GM21619 (cell line): ENCODE results near the gene POLR2A.
"Not testable (repeated sequence)": the region's sequence is repeated elsewhere in the genome, so short reads cannot be mapped to it uniquely, and the experiment has no call there.

Experiments
- ATAC-seq: cut with Tn5 transposase; IDR thresholded peaks from one replicate; pipeline ENCODE4 v1.9.1; 2021; ENCODE audit not compliant: unreplicated experiment

Gene POLR2A

DNA sequence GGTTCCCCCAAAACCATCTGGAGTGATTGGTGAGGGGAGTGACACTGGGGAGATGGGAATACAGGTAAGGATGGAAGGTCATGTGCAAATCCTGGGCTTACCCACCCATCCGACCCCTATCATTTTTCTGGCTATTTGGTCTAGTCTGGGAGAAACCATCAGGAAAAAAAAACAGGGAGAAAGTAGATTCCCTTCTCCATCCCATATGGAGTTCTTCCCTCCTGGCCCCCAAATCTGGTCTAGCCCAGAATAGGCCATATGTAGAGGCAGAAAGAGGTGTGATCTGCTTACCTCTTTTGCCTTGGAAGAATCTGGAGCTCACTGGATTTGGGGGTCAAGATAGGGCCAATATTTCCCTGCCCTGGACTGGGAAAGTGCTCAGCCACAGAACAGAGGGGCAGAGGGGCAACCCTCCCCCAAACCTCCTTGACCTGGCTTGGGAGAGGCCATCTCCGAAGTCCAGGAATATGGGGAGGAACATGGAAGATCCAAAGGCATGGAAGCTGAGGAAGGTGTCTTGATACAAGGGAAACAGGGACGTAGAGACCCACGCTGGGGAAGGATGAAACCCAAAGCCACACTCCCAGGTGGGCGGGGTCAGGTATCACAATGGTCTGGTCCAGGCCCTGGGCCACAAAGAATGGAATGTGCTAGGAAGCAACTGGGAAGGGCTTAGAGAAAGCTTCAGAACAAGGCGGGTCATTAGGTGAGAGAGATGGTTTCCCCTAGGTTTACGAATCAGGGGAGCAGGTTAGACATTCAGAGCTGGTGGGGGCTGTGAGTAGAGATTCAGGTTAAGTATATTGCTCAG, 23.1 kb upstream of the POLR2A start:
- ATAC-seq, result no peak

DNA sequence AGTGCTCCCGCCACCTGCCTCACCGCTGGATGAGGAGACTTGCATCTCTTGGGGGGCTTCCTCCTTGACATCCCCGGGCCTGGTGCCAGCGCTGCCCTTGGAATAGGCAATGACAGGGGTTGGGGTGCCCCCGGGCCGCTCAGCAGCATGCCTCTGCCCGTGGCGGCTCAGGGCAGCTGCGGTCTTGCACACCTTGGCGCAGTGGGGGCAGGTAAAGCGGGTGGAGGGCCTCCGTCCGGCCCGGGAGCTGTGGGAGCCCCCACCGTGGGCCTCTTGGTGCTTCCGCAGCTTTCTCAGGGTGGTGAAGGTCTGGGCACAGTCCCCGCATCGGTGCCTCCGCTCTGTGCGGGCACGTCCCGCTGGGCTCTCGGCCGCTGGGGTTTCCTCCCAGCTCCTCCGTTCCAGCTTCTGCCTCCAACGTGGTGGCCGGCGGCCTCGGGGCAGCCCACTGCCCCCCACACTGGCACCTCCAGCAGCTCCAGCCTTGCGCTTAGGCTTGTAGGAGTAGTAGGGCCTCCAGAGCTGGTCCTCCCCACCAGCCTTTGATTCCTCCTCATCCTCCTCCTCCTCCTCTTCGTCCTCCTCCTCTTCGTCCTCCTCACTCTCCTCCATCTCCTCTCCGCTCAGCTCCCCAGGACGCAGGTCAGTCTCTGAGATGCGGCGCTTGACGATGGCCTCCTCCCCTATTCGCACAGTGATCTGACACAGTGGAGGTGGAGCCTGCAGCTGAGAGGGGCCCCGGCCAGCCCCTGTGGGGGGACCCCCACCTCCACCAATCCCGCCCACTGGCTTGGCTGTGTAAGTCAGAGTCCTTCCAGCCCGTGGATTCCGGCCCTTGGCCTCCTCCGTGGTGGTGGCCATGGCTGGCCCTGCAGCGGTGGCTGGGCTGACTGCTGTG, 21.4 kb upstream of the POLR2A start:
- no peak for ATAC-seq

DNA sequence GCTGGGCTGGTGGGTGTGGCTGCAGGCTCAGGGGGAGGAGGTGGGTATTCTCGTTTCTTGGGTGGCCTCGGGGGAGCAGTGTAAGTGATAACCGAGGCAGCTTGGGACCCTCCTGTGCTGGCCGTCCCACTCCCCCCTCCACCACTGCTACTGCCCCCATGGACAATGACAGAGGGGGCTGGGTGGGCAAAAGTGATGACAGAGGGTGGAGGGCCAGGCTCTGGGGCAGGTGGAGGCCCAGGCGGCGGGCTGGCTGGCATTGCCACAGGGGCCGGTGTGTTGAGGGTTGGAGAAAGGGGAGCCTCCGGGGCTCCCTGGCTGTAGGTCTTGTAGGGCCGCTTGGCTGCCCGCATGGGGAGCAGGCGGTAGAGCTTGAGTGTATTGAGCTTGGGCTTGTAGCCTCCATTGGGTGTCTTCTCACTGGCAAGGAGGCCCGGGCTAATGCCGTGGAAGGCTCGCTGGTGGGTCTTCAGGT, 20.8 kb upstream of the POLR2A start:
- no peak for ATAC-seq

DNA sequence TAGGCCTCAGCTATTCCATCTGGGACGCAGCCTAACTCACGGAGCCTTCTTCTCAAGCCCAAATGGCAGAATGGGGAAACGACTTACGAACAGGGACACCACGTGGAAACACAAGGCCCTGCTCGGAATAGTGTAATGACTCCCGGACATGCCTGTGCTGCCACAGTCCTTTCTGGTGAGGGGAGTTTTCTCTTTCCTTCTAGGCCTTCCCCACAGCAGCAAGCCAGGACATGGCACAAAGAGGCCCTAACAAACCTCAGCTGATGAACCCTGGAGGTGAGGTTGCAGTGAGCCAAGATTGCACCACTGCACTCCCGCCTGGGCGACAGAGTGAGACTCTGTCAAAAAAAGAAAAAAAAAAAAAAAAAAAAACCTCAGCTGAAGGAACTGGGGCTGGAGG, 20.1 kb upstream of the POLR2A start:
- ATAC-seq, result no peak

DNA sequence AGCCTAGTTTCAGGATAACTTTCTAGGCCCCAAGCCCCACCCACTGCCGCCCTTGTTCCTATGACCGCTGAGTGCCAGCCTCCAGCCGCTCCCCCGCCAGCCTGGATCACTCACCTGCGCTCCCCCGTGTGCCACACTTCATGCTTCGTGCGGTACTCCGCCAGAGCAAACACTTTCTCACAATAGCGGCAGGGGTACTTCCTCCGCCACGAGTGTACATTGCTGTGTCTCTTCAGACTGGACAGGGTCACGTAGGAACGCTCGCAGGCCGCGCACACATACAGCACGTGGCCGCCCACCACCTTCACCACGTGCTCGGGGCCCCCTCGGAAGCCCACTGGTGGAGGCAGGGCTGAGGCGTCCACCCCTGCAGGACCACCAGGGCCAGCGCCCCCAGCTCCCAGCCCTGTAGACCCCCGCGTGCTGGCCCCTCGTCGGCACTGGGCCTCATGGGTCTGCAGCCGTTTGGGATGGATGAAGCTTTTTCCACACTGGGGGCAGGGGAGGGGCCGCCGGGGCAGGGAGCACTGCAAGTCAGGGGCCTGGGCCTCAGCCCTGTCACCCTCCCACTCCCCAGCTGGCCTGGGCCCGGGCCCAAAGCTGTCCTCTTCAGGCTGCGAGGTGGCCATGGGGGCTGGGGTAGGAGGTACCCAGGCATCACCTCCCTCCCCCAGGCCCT, 18.4 kb upstream of the POLR2A start:
- ATAC-seq, result no peak

DNA sequence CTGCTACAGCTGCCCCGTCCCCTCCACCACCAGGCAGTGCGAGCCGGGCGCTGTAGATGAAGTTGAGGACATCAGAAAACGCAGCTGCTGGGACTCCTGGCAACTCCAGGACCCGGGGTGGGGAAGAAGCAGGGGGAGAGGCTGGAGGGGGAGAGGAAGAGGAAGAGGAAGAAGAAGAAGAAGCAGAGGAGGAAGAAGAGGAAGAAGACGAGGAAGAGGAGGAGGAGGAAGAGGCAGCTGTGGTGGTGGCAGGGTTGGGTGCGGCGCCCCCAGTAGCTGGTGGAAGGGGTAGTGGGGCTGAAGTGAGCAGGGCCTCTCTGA, 17.9 kb upstream of the POLR2A start:
- ATAC-seq, result no peak

DNA sequence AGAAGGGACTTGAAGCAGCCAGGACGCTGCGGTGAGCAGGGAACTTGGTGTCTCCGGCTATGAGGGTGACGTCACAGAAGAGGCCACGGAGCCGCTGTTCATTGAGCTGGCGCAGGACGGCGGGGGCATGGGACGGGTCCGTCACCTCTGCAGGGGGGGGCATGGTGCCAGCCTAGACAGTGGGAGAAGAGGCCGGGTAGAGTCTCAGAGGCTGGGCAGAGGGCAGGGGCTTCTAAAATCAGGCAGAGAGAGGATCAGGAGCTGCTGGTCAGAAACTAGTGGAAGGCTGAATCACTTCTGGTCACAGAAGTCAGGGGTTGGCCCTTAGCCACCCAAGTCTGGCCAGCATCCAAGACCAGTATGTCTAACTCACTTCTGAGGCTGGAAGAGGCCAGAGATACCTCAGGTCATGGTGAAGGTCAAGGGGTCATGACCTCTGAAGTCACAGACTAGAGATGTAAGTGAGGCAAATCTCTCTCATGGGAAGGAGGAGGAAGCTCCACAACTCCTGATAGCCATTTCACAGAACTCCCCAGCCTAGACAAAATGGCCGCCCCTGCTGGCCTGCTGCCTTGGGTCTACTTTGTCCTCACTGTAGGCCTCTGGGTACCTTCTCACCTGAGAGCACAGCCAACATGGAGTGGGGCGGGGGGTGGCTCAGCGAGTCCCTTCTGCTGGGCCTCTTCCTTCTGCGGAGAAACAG, 17.4 kb upstream of the POLR2A start:
- ATAC-seq, result no peak

DNA sequence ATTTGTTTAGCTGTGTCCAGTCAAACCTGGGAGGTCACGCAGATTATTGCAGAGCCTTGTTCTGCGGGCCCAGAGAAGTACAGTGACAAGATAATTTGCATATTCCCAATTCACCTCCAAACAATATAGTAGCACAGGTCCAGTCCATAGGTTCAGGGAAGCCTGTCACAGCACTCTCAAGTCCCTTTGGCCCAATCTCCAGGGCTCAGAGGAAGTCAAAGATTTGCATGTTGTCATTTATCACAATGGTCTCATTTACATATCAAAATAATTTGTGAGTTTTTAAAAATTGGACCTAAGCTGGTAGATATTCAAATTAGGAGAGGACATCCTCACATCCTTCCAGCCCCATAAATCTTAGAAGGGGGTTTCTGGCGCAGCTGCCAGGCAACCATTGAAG, 16.7 kb upstream of the POLR2A start:
- no peak for ATAC-seq

DNA sequence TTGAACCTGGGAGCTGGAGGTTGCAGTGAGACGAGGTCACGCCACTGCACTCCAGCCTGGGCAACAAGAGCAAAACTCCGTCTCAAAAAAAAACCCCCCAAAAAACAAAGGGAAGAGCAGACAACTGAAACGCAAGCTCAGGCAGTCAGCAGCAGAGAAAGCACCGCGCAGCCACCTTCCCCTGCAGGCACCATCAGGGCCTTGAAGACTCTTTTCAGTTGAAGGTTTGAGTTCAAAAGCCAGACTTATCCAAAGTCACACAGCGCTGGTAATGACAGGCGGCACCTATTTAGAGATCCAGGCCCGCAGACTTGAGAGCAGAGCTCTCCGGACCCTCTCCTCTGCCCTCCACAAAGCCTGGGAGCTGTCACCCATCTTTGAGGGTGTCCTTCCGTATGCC, 15.9 kb upstream of the POLR2A start:
- ATAC-seq, result no peak

DNA sequence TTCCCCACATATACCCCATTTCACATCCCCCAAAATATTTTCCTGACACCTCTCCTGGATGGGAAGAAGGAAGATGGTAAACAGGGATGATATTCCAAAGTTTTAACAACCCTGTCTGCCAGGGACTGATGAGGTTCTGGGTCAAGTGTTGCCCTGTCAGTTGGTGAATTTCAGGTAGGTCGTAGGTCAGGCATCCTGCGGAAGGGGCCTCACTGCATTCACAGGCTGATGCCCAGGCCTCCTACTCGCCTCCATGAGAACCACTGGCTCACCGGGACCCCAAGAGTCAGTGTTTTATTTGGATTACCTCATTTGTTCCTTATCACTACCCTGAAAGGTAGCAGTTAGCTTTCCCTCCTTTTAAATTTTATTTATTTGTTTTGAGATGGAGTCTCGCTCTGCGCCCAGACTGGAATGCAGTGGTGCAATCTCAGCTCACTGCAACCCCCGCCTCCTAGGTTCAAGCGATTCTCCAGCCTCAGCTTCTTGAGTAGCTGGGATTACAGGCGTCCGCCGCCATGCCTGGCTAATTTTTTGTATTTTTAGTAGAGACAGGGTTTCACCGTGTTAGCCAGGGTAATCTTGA, 15.3 kb upstream of the POLR2A start:
- no peak for ATAC-seq

DNA sequence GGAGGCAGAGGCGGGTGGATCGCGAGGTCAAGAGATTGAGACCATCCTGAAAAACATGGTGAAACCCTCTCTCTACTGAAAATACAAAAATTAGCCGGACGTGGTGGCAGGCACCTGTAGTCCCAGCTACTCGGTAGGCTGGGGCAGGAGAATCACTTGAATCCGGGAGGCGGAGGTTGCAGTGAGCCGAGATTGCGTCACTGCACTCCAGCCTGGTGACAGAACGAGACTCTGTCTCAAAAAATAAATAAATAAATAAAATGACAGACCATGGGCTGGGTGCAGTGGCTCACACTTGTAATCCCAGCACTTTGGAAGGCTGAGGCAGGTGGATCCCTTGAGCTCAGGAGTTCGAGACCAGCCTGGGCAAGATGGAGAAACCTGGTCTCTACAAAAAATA, 14.3 kb upstream of the POLR2A start:
- ATAC-seq, result not testable (repeated sequence)

DNA sequence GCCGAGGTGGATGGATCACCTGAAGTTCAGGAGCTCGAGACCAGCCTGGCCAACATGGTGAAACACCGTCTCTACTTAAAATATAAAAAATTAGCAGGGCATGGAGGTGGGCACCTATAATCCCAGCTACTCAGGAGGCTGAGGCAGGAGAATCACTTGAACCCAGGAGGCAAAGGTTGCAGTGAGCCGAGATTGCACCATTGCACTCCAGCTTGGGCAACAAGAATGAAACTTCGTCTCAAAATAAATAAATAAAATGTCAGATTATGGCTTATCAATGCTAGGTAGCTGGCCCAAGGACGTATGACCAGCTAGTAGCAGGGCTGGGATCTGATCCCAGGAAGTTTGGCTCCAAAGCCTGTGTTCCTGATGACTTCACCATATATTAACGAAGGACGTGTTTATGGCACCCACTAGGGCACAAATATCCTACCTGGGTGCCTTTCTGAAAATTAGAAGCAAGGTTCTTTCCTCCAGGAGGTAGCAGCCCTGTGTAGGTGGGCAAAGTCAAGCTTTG, 13.7 kb upstream of the POLR2A start:
- not testable (repeated sequence) for ATAC-seq

DNA sequence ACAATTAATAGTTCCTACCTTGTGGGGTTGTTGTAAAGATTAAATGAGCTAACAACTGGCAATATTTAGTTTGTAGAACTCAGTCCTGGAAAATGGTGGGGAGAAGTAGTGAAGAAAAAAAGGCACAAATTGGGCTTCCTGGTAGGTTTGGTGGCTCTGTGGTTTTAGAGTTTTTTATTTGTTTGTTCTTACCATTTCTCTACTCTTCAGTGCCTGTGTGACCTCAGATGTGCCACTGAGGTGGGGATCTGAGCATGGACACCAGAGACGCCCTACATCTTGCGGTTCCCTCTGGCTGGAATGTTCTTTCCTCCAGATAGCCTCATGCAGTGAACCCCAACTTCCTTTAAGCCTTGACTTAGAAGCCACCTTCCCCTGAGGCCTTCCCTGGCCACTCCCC, 12.4 kb upstream of the POLR2A start:
- ATAC-seq, result no peak

DNA sequence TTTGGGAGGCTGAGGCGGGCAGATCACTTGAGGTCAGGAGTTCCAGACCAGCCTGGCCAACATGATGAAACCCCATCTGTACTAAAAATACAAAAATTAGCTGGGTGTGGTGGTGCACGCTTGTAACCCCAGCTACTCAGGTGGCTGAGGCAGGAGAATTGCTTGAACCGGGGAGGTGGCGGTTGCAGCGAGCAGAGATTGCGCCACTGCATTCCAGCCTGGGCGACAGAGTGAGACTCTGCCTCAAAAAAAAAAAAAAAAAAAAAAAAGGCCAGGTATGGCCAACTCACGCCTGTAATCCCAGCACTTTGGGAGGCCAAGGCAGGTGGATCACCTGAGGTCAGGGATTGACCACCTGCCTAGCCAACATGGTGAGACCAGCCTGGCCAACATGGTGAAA, 9.4 kb upstream of the POLR2A start:
- ATAC-seq, result not testable (repeated sequence)

DNA sequence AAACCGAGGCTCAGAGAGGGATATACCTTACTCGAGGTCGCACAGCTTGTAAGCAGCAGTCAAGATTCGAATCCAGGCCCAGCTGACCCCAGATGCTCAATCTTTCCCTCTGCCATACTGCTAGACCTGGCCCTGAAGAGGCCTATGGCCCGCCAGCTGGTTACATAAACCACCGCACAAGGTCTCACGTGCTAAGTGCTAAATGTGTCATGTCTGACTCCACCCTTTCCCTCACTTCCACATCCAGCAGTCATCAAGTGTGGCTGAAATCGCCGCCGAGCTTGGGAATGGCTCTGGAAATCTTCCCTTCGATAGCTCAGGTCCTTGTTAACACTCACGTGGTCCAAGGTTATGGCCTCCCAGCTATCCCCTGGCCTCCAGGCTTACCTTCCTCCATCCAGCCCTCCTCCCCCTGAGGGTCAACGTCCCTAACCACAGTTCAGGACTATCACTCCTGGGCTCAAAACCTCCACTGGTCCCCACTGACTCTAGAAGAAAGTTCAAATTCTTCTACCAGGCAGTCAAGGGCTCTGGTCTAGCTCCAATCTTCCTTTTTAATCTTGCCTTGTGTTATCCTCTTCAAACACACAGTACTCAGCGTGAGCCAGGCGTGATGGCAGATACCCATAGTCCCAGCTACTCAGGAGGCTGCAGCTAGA, 8.3 kb upstream of the POLR2A start:
- no peak for ATAC-seq

DNA sequence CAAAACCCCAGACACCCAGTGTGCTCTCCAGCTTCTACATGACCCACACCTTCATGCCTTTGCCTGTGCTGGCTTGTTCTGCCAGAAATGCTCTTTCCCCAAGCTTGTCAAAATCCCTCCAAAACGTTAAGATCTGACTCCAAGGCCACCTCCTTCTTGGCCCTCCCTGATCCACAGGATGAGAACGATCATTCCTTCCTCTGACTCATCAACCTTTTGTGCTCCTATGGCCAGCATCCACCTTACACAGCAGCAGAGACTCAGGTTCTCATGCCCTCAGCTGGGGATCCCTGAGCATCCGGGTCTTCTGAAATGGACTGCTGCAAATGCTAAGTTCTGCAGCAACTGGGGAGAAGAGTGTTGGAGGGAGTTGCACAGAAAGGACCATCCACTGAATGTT, 7.7 kb upstream of the POLR2A start:
- ATAC-seq, result no peak

DNA sequence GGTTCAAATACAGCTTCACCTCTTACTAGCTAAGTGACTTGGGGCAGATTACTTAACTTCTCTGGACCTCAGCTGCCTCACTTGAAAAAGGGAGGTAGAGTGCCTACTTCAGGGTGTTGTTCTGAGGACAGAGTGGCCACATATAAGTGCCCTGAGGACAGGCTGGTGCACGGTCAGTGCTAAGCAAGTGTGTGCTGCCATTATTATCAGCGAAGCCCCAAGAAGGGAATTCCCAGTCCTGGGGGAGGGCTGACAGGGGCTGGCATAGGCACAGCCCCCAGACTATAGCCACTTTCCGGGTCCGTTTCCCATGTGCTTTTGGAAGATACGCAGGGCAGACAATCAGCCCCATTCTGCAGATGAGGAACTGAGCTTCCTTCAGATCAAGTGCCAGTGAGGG, 7.2 kb upstream of the POLR2A start:
- ATAC-seq, result no peak

DNA sequence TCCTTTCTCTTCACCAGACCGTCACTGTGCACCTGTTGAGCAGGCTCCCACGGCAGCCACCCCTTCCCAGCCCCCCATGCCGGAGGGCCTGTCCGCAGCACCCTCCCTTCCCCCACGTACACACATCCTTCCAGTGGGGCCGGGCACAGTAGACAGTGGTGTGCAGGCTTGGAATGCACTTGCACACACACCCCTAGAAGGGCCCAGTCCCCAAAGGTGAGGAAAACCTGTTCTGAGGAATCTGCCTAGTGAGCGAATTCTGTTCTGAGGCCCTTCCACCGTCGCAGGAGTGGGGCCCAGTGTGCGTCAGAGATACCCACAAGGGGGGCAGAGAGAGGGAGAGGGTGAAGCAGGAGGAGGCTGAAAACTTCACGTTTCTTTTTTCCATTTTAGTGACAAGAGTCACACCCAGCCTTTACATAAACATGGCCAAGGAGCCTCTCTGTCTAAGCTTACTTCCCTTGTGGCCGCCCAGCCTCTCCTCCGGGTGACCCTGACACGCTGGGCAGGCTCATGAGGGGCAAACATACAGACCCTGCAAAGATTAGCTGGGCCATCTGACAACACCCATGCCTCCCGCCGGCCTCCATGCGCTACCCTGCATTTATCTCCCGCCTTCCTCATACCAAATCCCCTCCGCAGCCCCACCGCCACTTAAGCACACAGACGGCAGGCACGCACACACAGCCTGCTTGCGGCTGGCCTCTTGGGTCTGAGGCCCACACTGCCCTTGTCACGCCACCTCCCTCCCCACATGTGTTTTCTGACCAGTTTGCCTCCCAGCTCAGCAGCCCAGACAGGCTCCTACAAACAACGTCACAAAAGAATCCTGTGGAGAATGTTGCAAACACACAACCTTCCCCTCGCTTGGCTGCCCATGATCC, 6.5 kb upstream of the POLR2A start:
- ATAC-seq, result no peak
